Measurements from ENCODE around the gene ENKD1.

Gene ENKD1

DNA sequence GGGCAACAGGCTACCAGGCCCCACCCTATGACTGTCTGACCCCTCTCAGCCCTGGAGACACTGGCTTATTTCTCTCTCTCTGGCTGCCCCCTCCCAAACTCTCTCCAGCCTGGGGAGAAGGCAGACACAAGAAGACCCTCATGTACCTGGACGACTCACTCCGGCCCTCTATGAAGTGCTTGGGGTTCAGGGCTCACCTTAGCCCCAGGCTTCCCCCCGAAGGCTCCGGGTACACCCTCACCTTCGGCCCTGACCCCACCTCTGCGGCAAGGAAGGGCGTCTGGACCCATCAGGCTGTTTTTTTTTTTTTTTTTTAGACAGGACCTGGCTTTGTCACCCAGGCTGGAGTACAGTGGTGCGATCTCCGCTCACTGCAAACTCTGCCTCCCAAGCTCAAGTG lies 22.5 kb downstream of the ENKD1 start:
- H3K9me3 Mint-ChIP-seq, result no peaks in the 10 kb centered on the region
- H3K27me3 Mint-ChIP-seq, result no peaks in the 10 kb centered on the region
- H3K27ac Mint-ChIP-seq, result peak overlapping the region; percentile 89
- H3K36me3 Mint-ChIP-seq, result peaks cover 10% of the 10 kb centered on the region
- peaks cover 2% of the 10 kb centered on the region for H3K4me1 Mint-ChIP-seq
- no peak for ATAC-seq (ENCODE audit: low read depth)
- peak overlapping the region; percentile 70 for H3K4me3 Mint-ChIP-seq
- no peak for DNase-seq (ENCODE audit: low spot score in 2 of 2)

GRCh38 chr16:67641779-67642708 lies 24.5 kb downstream of the ENKD1 start:
- Mint-ChIP-seq H3K27me3 (no peaks in the 10 kb centered on the region), H3K27ac (no peak overlapping the region), H3K9me3 (no peaks in the 10 kb centered on the region), H3K36me3 (peaks cover 9% of the 10 kb centered on the region), H3K4me3 (no peak overlapping the region), H3K4me1 (peaks cover 2% of the 10 kb centered on the region)
- ATAC-seq (ENCODE audit: low read depth) (no peak), DNase-seq (ENCODE audit: low spot score in 2 of 2) (no peak)

- Mint-ChIP-seq H3K36me3 (peaks cover 14% of the 10 kb centered on the region), H3K4me3 (no peak overlapping the region), H3K4me1 (no peaks in the 10 kb centered on the region), H3K27ac (no peak overlapping the region), H3K9me3 (no peaks in the 10 kb centered on the region), H3K27me3 (no peaks in the 10 kb centered on the region)
- DNase-seq (ENCODE audit: low spot score in 2 of 2) (no peak), ATAC-seq (ENCODE audit: low read depth) (no peak)
Measured at GRCh38 chr16:67637625-67638024, 28.9 kb downstream of the ENKD1 start.

DNA sequence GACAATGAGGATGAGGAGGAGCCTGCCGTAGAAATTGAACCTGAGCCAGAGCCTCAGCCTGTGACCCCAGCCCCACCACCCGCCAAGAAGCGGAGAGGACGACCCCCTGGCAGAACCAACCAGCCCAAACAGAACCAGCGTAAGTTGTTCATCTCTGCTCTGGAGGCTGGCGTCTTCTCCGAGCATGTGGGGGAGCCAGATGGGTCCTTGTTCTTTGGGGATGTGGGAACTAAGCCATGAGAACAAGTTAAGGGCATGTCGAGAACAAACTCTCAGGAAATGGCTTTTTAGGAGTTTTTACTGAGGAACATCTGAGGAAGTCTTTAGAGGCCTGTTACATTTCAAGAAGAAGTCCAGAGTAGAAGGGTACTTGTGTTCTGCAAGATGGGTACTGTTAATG lies 29.8 kb downstream of the ENKD1 start:
- H3K9me3 Mint-ChIP-seq, result no peaks in the 10 kb centered on the region
- peaks cover 14% of the 10 kb centered on the region for H3K36me3 Mint-ChIP-seq
- DNase-seq (ENCODE audit: low spot score in 2 of 2) (no peak), ATAC-seq (ENCODE audit: low read depth) (no peak)
- no peaks in the 10 kb centered on the region for H3K4me1 Mint-ChIP-seq
- H3K27me3 Mint-ChIP-seq, result no peaks in the 10 kb centered on the region
- no peak overlapping the region for H3K27ac Mint-ChIP-seq
- H3K4me3 Mint-ChIP-seq, result no peak overlapping the region

- peaks cover 21% of the 10 kb centered on the region for H3K36me3 Mint-ChIP-seq
- no peaks in the 10 kb centered on the region for H3K4me1 Mint-ChIP-seq
- peak overlapping the region; percentile 30 for H3K27ac Mint-ChIP-seq
- H3K4me3 Mint-ChIP-seq, result no peak overlapping the region
- no peaks in the 10 kb centered on the region for H3K27me3 Mint-ChIP-seq
- no peak for ATAC-seq (ENCODE audit: low read depth)
- no peaks in the 10 kb centered on the region for H3K9me3 Mint-ChIP-seq
- DNase-seq (ENCODE audit: low spot score in 2 of 2), result no peak
Measured at GRCh38 chr16:67632415-67633172, 34.0 kb downstream of the ENKD1 start.

DNA sequence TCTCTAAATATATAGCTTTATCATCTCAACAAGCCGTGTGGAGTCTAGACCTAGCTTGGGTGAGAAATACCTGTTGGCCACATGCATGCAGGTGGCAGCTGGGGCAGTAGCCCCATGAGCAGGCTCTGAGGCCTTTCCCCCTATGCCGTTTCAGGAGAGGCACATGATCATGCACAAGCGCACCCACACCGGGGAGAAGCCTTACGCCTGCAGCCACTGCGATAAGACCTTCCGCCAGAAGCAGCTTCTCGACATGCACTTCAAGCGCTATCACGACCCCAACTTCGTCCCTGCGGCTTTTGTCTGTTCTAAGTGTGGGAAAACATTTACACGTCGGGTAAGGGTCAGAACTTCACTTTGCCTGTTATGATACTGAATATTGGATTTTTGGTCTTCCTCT lies 38.3 kb downstream of the ENKD1 start:
- Mint-ChIP-seq H3K27me3 (no peaks in the 10 kb centered on the region), H3K27ac (no peak overlapping the region), H3K36me3 (peaks cover 24% of the 10 kb centered on the region), H3K4me3 (no peak overlapping the region), H3K9me3 (no peaks in the 10 kb centered on the region), H3K4me1 (peaks cover 2% of the 10 kb centered on the region)
- DNase-seq (ENCODE audit: low spot score in 2 of 2) (no peak), ATAC-seq (ENCODE audit: low read depth) (no peak)

- Mint-ChIP-seq H3K9me3 (no peaks in the 10 kb centered on the region), H3K27me3 (no peaks in the 10 kb centered on the region), H3K27ac (no peak overlapping the region), H3K4me1 (peaks cover 2% of the 10 kb centered on the region), H3K36me3 (peaks cover 19% of the 10 kb centered on the region), H3K4me3 (no peak overlapping the region)
- DNase-seq (ENCODE audit: low spot score in 2 of 2) (no peak), ATAC-seq (ENCODE audit: low read depth) (no peak)
Measured at GRCh38 chr16:67613808-67614207, 52.7 kb downstream of the ENKD1 start.
